Aorta (tissue), 5 donors: ENCODE measurements around the gene EFHC1. TPM values are rescaled to one million over a fixed set of nuclear protein-coding genes. Genes with fewer than 3 reads are reported as not detected.
A peak's percentile ranks its signal among the peaks of the same experiment; 100 is the strongest.

ENCODE experiments used
- ATAC-seq: fragments of 200-7000 bp; cut with Tn5 transposase; one replicate; pipeline ENCODE4 v1.9.1; 2022; ENCODE audit warnings: moderate library complexity; ENCODE audit not compliant: low FRiP score
- DNase-seq, 2 donors: peaks; one replicate each; pipeline ENCODE4 v3.0.0-alpha.2; 2020
- H3K27ac ChIP-seq, 2 donors: one replicate each; pipeline ENCODE4 v1.5.1; 2013; ENCODE audit warnings: low read length in 2 of 2, mild to moderate bottlenecking in 2 of 2, moderate library complexity in 2 of 2, control low read depth in 1 of 2, inconsistent platforms in 1 of 2, low read depth in 1 of 2
- H3K27me3 ChIP-seq, 2 donors: one replicate each; pipeline ENCODE4 v1.6.1; 2013; ENCODE audit warnings: control low read depth in 1 of 2, low read length in 1 of 2, mild to moderate bottlenecking in 1 of 2, moderate library complexity in 1 of 2; ENCODE audit not compliant: insufficient read depth in 2 of 2, control insufficient read depth in 1 of 2
- H3K36me3 ChIP-seq, 2 donors: one replicate each; pipeline ENCODE4 v1.6.1; 2013; ENCODE audit warnings: control low read depth in 1 of 2, low read length in 1 of 2, mild to moderate bottlenecking in 1 of 2; ENCODE audit not compliant: insufficient read depth in 2 of 2, control insufficient read depth in 1 of 2
- H3K4me1 ChIP-seq, 2 donors: one replicate each; pipeline ENCODE4 v1.6.1; 2013; ENCODE audit warnings: low read length in 2 of 2, control low read depth in 1 of 2, mild to moderate bottlenecking in 1 of 2, moderate library complexity in 1 of 2; ENCODE audit not compliant: insufficient read depth in 2 of 2, control insufficient read depth in 1 of 2
- H3K4me3 ChIP-seq, 2 donors: one replicate each; pipeline ENCODE4 v1.5.1; 2013; ENCODE audit warnings: low read length in 2 of 2, control low read depth in 1 of 2, mild to moderate bottlenecking in 1 of 2
- H3K9me3 ChIP-seq: one replicate; pipeline ENCODE4 v1.6.1; 2013; ENCODE audit warnings: mild to moderate bottlenecking, low read length; ENCODE audit not compliant: control insufficient read depth
- WGBS, 2 donors: extraction: QIAGEN DNeasy Blood & Tissue Kit; methylation state at CpG; one replicate each; pipeline ENCODE4 v1.1.7; 2013; 5-methylcytosine and 5-hydroxymethylcytosine counted together
- intact Hi-C, 2 donors: fragments of 100-400 bp; cut with DNase I; formaldehyde crosslinking; loops; one replicate each; pipeline versions ENCODE4 v1.14.2 to v1.15.0; 2022
- polyA plus RNA-seq, 2 donors: library from polyadenylated mRNA; stranded (reverse); fragments of 200-250 nt; gene quantifications; one replicate each; pipeline ENCODE4 v1.2.3, GENCODE V29; 2013
- total RNA-seq, 2 donors: library from RNA; stranded (reverse); fragmentation: NEBNext Ultra II Directional; extraction: Animal tissue kit (Norgen Biotek cat#: 25700); gene quantifications; one replicate each; pipeline ENCODE4 v1.2.1, GENCODE V29; 2021
- donor health status: healthy with polysubstance abuse.
- donor health status: Bipolar disorder and iron deficiency.
- donor health status: DM: no; HTN: no; CAD: no.
- donor health status: DM: no; HTN: no; CAD: no.
- donor health status: DM: yes; HTN: yes; CAD: no.

Gene EFHC1
- total and polyA plus RNA-seq, 4 donors, result 3.0 to 51.5 (median 21.1) TPM

- no peak for DNase-seq
- Histone ChIP-seq H3K36me3 (no peaks in the 10 kb centered on the region), H3K4me1 (peaks cover 0 to 3% of the 10 kb centered on the region in 2 donors), H3K4me3 (no peak overlapping the region), H3K27me3 (no peaks in the 10 kb centered on the region), H3K27ac (no peak overlapping the region), H3K9me3 (no peaks in the 10 kb centered on the region)
- WGBS, 2 donors, result 93 to 94% methylated on average over 7 of the region's 7 CpGs
- ATAC-seq, result no peak
- intact Hi-C loops, result no loop called here
Observed at GRCh38 chr6:52527436-52527835, 107.3 kb downstream of the EFHC1 start.

GRCh38 chr6:52529311-52529710, 109.2 kb downstream of the EFHC1 start:
- WGBS, 2 donors, result 96 to 98% methylated on average over 8 of the region's 8 CpGs
- Histone ChIP-seq H3K36me3 (no peaks in the 10 kb centered on the region), H3K9me3 (no peaks in the 10 kb centered on the region), H3K27ac (no peak overlapping the region), H3K27me3 (no peaks in the 10 kb centered on the region), H3K4me3 (no peak overlapping the region), H3K4me1 (no peaks in the 10 kb centered on the region)
- no peak for ATAC-seq
- no peak for DNase-seq
- intact Hi-C loops, result no loop called here

- no peak for DNase-seq
- no peaks in the 10 kb centered on the region for H3K4me1 ChIP-seq
- intact Hi-C loops, result no loop called here
- no peaks in the 10 kb centered on the region for H3K9me3 ChIP-seq
- H3K27ac ChIP-seq, result peak overlapping the region in 1 of 2 donors; percentile 25
- no peak overlapping the region for H3K4me3 ChIP-seq
- 90 to 91% methylated on average over 10 of the region's 10 CpGs for WGBS, 2 donors
- H3K27me3 ChIP-seq, result no peaks in the 10 kb centered on the region
- peaks cover 0 to 3% of the 10 kb centered on the region in 2 donors for H3K36me3 ChIP-seq
- ATAC-seq, result no peak
Observed at GRCh38 chr6:52530351-52530750, 110.2 kb downstream of the EFHC1 start.

GRCh38 chr6:52531396-52531795, 111.3 kb downstream of the EFHC1 start:
- whole genome bisulfite sequencing, 2 donors, result 65 to 73% methylated on average over 4 of the region's 4 CpGs
- intact Hi-C loops, result no loop called here
- DNase-seq, result no peak
- ATAC-seq, result no peak
- Histone ChIP-seq H3K27ac (no peak overlapping the region), H3K4me1 (no peaks in the 10 kb centered on the region), H3K4me3 (no peak overlapping the region), H3K9me3 (no peaks in the 10 kb centered on the region), H3K27me3 (no peaks in the 10 kb centered on the region), H3K36me3 (peaks cover 0 to 3% of the 10 kb centered on the region in 2 donors)

GRCh38 chr6:52531834-52532233, 111.7 kb downstream of the EFHC1 start:
- Histone ChIP-seq H3K4me1 (no peaks in the 10 kb centered on the region), H3K27ac (no peak overlapping the region), H3K27me3 (no peaks in the 10 kb centered on the region), H3K36me3 (peaks cover 0 to 3% of the 10 kb centered on the region in 2 donors), H3K4me3 (no peak overlapping the region), H3K9me3 (no peaks in the 10 kb centered on the region)
- 96 to 97% methylated on average over 1 of the region's 1 CpG for WGBS, 2 donors
- intact Hi-C loops, result no loop called here
- ATAC-seq, result no peak
- DNase-seq, result no peak

- Histone ChIP-seq H3K4me3 (no peak overlapping the region), H3K9me3 (no peaks in the 10 kb centered on the region)
- WGBS, 2 donors, result 68 to 77% methylated on average over 2 of the region's 2 CpGs
Observed at GRCh38 chr6:52532457-52532856, 112.3 kb downstream of the EFHC1 start.

GRCh38 chr6:52533491-52533890, 113.3 kb downstream of the EFHC1 start:
- ATAC-seq (no peak), DNase-seq (no peak)
- peaks cover 0 to 3% of the 10 kb centered on the region in 2 donors for H3K36me3 ChIP-seq
- H3K27ac ChIP-seq, result no peak overlapping the region
- H3K27me3 ChIP-seq, result no peaks in the 10 kb centered on the region
- H3K4me1 ChIP-seq, result peaks cover 0 to 5% of the 10 kb centered on the region in 2 donors
- no peaks in the 10 kb centered on the region for H3K9me3 ChIP-seq
- intact Hi-C loops, result no loop called here
- WGBS, 2 donors, result 92 to 96% methylated on average over 2 of the region's 2 CpGs
- H3K4me3 ChIP-seq, result no peak overlapping the region

More at GRCh38 chr6:52532457-52532856, 112.3 kb downstream of the EFHC1 start:
- Histone ChIP-seq H3K4me1 (no peaks in the 10 kb centered on the region), H3K27me3 (no peaks in the 10 kb centered on the region), H3K36me3 (peaks cover 0 to 3% of the 10 kb centered on the region in 2 donors), H3K27ac (no peak overlapping the region)
- ATAC-seq (no peak), DNase-seq (no peak)
- intact Hi-C loops, result no loop called here

GRCh38 chr6:52534363-52534762, 114.2 kb downstream of the EFHC1 start:
- no peaks in the 10 kb centered on the region for H3K9me3 ChIP-seq
- no peak overlapping the region for H3K27ac ChIP-seq
- H3K27me3 ChIP-seq, result no peaks in the 10 kb centered on the region
- no peak for ATAC-seq
- intact Hi-C loops, result no loop called here
- peaks cover 0 to 5% of the 10 kb centered on the region in 2 donors for H3K4me1 ChIP-seq
- H3K4me3 ChIP-seq, result no peak overlapping the region
- peaks cover 0 to 3% of the 10 kb centered on the region in 2 donors for H3K36me3 ChIP-seq
- no peak for DNase-seq
- 98% methylated on average over 5 of the region's 5 CpGs for WGBS, 2 donors

- Histone ChIP-seq H3K4me3 (no peak overlapping the region), H3K9me3 (no peaks in the 10 kb centered on the region), H3K36me3 (peaks cover 0 to 3% of the 10 kb centered on the region in 2 donors), H3K27ac (no peak overlapping the region), H3K4me1 (peaks cover 2 to 11% of the 10 kb centered on the region in 2 donors), H3K27me3 (no peaks in the 10 kb centered on the region)
- intact Hi-C loops, result no loop called here
- DNase-seq (no peak), ATAC-seq (no peak)
- WGBS, 2 donors, result 89 to 93% methylated on average over 3 of the region's 3 CpGs
Observed at GRCh38 chr6:52534966-52535390, 114.8 kb downstream of the EFHC1 start.
